MM.1S (cell line): ENCODE measurements around the gene PAK2.
"Not testable (repeated sequence)": the region's sequence is repeated elsewhere in the genome, so short reads cannot be mapped to it uniquely, and the experiment has no call there.

ENCODE experiments used
- EZH2 ChIP-seq: fragments of 300-600 bp; sonication (generic); optimal IDR thresholded peaks from 2 replicates; pipeline ENCODE3; 2017; ENCODE audit warnings: low read depth, mild to moderate bottlenecking, antibody characterized with exemption, low read length, mixed read lengths
- EZH2phosphoT487 ChIP-seq: fragments of 300-600 bp; sonication (generic); IDR thresholded peaks from 2 replicates; pipeline ENCODE4 v1.6.1; 2018; ENCODE audit warnings: antibody characterized with exemption, low read length
- TF ChIP-seq, protein P1 (sequence below): fragments of 300-600 bp; sonication (generic); IDR thresholded peaks from 2 replicates; pipeline ENCODE4 v1.5.1; 2016; ENCODE audit warnings: antibody characterized with exemption, low read length, mixed read lengths

DNA sequence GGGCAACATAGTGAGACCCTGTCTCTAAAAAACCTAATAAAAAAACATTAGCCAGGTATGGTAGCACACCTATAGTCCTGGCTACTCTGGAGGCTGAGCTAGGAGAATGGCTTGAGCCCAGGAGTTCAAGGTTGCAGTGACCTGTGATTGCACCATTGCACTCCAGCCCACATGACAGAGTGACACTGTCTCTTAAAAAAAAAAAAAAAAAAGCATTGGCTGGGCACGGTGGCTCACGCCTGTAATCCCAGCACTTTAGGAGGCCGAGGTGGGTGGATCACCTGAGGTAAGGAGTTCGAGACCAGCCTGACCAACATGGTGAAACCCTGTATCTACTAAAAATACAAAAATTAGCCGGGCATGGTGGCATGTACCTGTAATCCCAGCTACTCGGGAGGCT, 99.7 kb downstream of the PAK2 start:
- TF ChIP-seq, protein P1, sequence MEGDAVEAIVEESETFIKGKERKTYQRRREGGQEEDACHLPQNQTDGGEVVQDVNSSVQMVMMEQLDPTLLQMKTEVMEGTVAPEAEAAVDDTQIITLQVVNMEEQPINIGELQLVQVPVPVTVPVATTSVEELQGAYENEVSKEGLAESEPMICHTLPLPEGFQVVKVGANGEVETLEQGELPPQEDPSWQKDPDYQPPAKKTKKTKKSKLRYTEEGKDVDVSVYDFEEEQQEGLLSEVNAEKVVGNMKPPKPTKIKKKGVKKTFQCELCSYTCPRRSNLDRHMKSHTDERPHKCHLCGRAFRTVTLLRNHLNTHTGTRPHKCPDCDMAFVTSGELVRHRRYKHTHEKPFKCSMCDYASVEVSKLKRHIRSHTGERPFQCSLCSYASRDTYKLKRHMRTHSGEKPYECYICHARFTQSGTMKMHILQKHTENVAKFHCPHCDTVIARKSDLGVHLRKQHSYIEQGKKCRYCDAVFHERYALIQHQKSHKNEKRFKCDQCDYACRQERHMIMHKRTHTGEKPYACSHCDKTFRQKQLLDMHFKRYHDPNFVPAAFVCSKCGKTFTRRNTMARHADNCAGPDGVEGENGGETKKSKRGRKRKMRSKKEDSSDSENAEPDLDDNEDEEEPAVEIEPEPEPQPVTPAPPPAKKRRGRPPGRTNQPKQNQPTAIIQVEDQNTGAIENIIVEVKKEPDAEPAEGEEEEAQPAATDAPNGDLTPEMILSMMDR: not testable (repeated sequence)
- TF ChIP-seq EZH2, EZH2phosphoT487: not testable (repeated sequence)
